Mucosa of descending colon (tissue), 3 donors: Measurements from ENCODE around the gene SLC16A5. TPM values are rescaled to one million over a fixed set of nuclear protein-coding genes. Genes with fewer than 3 reads are reported as not detected.

Experiments used
- ATAC-seq: fragments of 200-7000 bp; cut with Tn5 transposase; one replicate; pipeline ENCODE4 v1.9.1; 2020; ENCODE audit warnings: mild to moderate bottlenecking, moderate library complexity
- DNase-seq, 3 donors: peaks; one replicate each; pipeline ENCODE4 v3.0.0-alpha.2; 2020
- H3K36me3 ChIP-seq: fragments of 200-600 bp; one replicate; pipeline ENCODE4 v1.8.0; 2021; ENCODE audit warnings: low read depth, mild to moderate bottlenecking
- H3K4me1 ChIP-seq: fragments of 200-600 bp; one replicate; pipeline ENCODE4 v1.8.0; 2021; ENCODE audit warnings: low read depth, mild to moderate bottlenecking
- H3K4me3 ChIP-seq: fragments of 200-600 bp; one replicate; pipeline ENCODE4 v1.8.0; 2021; ENCODE audit warnings: mild to moderate bottlenecking
- H3K9me3 ChIP-seq: fragments of 200-600 bp; one replicate; pipeline ENCODE4 v1.8.0; 2021; ENCODE audit warnings: mild to moderate bottlenecking
- CTCF ChIP-seq: fragments of 200-600 bp; IDR thresholded peaks from one replicate; pipeline ENCODE4 v1.8.0; 2022; ENCODE audit warnings: antibody characterized with exemption, mild to moderate bottlenecking
- intact Hi-C, 2 donors: fragments of 100-400 bp; cut with DNase I in 1 of 2; cut with micrococcal nuclease in 1 of 2; formaldehyde crosslinking; loops; one replicate each; pipeline versions ENCODE4 v1.11.0 to v1.11.1; 2022; cut with DNase I, micrococcal nuclease
- total RNA-seq, 3 donors: library from RNA; stranded (reverse); fragmentation: NEBNext Ultra II Directional in 2 of 3; extraction: Animal tissue kit (Norgen Biotek cat#: 25700) in 2 of 3; gene quantifications; one replicate each; pipeline versions ENCODE4 v1.2.1 to v1.2.4, GENCODE V29; 2021 to 2023
- donor health status: DM: no; HTN: no; CAD: no; lungs with moderate emphysema.
- donor health status: DM: no; HTN: no; CAD: no.
- donor health status: DM: no; HTN: yes; CAD: no.

Gene SLC16A5
- total RNA-seq, 3 donors from 2014 or later, result 18.2 to 58.8 (median 26.4) TPM

GRCh38 chr17:75063201-75063600 is 24.6 kb upstream of the SLC16A5 start:
- TF ChIP-seq CTCF, result no peak
- H3K36me3 ChIP-seq, result peaks cover 4% of the 10 kb centered on the region
- intact Hi-C loops, result no loop called here

GRCh38 chr17:75063626-75064025 is 24.1 kb upstream of the SLC16A5 start:
- no peaks in the 10 kb centered on the region for H3K9me3 ChIP-seq
- intact Hi-C loops, result no loop called here
- DNase-seq (no peak), ATAC-seq (no peak)
- no peaks in the 10 kb centered on the region for H3K4me1 ChIP-seq
- peaks cover 4% of the 10 kb centered on the region for H3K36me3 ChIP-seq
- no peak overlapping the region for H3K4me3 ChIP-seq
- TF ChIP-seq CTCF, result no peak

More at GRCh38 chr17:75063201-75063600, 24.6 kb upstream of the SLC16A5 start:
- DNase-seq (no peak), ATAC-seq (no peak)
- H3K4me3 ChIP-seq, result no peak overlapping the region
- H3K9me3 ChIP-seq, result no peaks in the 10 kb centered on the region
- H3K4me1 ChIP-seq, result no peaks in the 10 kb centered on the region

GRCh38 chr17:75064040-75064439 is 23.7 kb upstream of the SLC16A5 start:
- ATAC-seq (no peak), DNase-seq (no peak)
- Histone ChIP-seq H3K36me3 (peaks cover 4% of the 10 kb centered on the region), H3K4me1 (no peaks in the 10 kb centered on the region), H3K4me3 (no peak overlapping the region), H3K9me3 (no peaks in the 10 kb centered on the region)
- no peak for TF ChIP-seq CTCF
- intact Hi-C loops, result no loop called here

GRCh38 chr17:75064460-75064859 is 23.3 kb upstream of the SLC16A5 start:
- DNase-seq (no peak), ATAC-seq (no peak)
- Histone ChIP-seq H3K36me3 (peaks cover 4% of the 10 kb centered on the region), H3K9me3 (no peaks in the 10 kb centered on the region), H3K4me3 (no peak overlapping the region), H3K4me1 (no peaks in the 10 kb centered on the region)
- intact Hi-C loops, result no loop called here
- TF ChIP-seq CTCF, result no peak

GRCh38 chr17:75064867-75065561 is 22.7 kb upstream of the SLC16A5 start:
- Histone ChIP-seq H3K9me3 (no peaks in the 10 kb centered on the region), H3K4me1 (no peaks in the 10 kb centered on the region), H3K4me3 (no peak overlapping the region), H3K36me3 (peaks cover 1% of the 10 kb centered on the region)
- DNase-seq (no peak), ATAC-seq (no peak)
- no peak for TF ChIP-seq CTCF
- intact Hi-C loops, result no loop called here
